Kidney epithelial cell (primary cell): Measurements from ENCODE around the gene CSNK1A1. TPM values are rescaled to one million over a fixed set of nuclear protein-coding genes. Genes with fewer than 3 reads are reported as not detected.

ENCODE experiments used
- DNase-seq: peaks from one replicate; pipeline ENCODE4 v3.0.0-alpha.2; 2010; ENCODE audit warnings: low read depth
- H3K27me3 ChIP-seq: 2 replicates; pipeline ENCODE4 v1.6.0; 2011; ENCODE audit warnings: low read length; ENCODE audit not compliant: control insufficient read depth, insufficient read depth
- H3K36me3 ChIP-seq: 2 replicates; pipeline ENCODE4 v1.5.1; 2011; ENCODE audit warnings: low read length; ENCODE audit not compliant: control insufficient read depth, insufficient read depth
- H3K4me3 ChIP-seq: 2 replicates; pipeline ENCODE4 v1.5.1; 2011; ENCODE audit warnings: low read depth, mild to moderate bottlenecking, control low read depth, low read length
- CTCF ChIP-seq: IDR thresholded peaks from 2 replicates; pipeline ENCODE4 v1.5.1; 2011; ENCODE audit warnings: mild to moderate bottlenecking, moderate library complexity, low read length, control low read depth, inconsistent platforms; ENCODE audit not compliant: insufficient read depth, poor library complexity, severe bottlenecking
- total RNA-seq: library from RNA; depleted of rRNA; stranded (reverse); fragments of >200 nt; gene quantifications from 2 replicates; pipeline ENCODE4 v1.2.3, GENCODE V29; 2015

The CSNK1A1 gene
- total RNA-seq, 1 donor from 2014 or later: 270 TPM

GRCh38 chr5:149585910-149586309 is 34.7 kb upstream of the CSNK1A1 start:
- no peak for DNase-seq
- TF ChIP-seq CTCF: no peak
- no peak overlapping the region for H3K4me3 ChIP-seq
- no peaks in the 10 kb centered on the region for H3K27me3 ChIP-seq
- H3K36me3 ChIP-seq: no peaks in the 10 kb centered on the region

DNA sequence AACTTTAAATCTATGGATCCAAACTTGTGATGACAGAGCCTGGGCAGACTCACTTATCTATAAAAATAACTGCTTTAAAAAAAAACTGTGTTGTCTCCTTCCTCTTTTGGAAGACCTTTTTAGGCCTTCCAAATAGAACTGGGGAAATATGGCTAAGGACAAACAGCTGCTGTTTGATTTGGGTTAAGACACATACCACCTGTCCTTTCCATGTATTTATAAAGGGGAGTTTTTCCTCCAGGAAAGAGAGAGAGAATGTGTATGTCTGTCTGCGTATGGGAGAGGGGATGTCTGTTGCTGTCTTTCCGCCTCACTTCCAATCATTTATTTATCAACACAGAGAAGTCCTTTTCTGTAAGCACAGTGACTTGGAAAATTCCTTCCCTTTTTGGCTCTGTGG is 32.9 kb upstream of the CSNK1A1 start:
- no peaks in the 10 kb centered on the region for H3K27me3 ChIP-seq
- no peaks in the 10 kb centered on the region for H3K36me3 ChIP-seq
- no peak overlapping the region for H3K4me3 ChIP-seq
- no peak for DNase-seq
- TF ChIP-seq CTCF: no peak

GRCh38 chr5:149583394-149583793 is 32.2 kb upstream of the CSNK1A1 start:
- no peak for TF ChIP-seq CTCF
- Histone ChIP-seq H3K36me3 (no peaks in the 10 kb centered on the region), H3K27me3 (no peaks in the 10 kb centered on the region), H3K4me3 (no peak overlapping the region)
- DNase-seq: no peak

GRCh38 chr5:149581931-149582768 is 30.9 kb upstream of the CSNK1A1 start:
- no peak for TF ChIP-seq CTCF
- DNase-seq: no peak
- Histone ChIP-seq H3K4me3 (peak overlapping the region; percentile 41), H3K36me3 (no peaks in the 10 kb centered on the region), H3K27me3 (no peaks in the 10 kb centered on the region)

DNA sequence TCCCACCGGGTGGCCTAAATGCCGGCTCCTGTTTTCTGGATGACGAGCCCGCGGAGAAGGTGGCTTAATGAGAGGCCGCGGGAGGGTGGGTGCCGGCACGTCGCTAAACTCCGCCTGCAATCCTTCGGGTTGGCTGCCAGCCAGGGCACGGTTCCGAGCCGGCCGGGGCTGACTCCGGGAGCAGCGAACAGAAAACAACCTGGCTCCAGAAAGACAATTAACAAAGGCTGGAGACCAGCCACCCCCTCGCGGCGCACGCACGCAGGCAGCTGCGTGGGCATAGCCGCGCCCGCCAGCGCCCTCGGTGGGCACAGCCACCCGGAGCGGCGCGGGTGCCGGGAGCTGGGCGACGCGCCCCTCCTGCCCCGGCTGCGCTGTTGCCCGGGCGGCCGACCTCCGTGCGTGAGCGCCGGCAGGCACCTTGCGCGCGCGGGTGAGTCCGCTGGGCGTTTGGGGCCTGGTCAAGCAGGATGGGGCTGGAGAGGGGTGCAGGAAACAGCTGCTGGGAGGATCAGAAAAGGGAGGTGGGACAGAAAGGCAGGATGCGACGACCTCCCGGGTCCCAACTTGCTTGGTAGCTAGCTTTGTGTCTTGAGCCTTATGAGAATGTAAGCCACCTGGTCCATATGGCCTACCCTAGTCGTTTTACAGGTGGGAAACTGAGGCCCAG is 30.1 kb upstream of the CSNK1A1 start, which contains the start of gene ARHGEF37:
Gene ARHGEF37 (plus strand): TSS at position 307 of the 670 bp plus-strand sequence. CDS start 16,272 bp downstream, outside the sequence.
- Histone ChIP-seq H3K36me3 (no peaks in the 10 kb centered on the region), H3K27me3 (no peaks in the 10 kb centered on the region), H3K4me3 (peak within 1 kb of the TSS; percentile 41)
- no peak for DNase-seq
- no peak for TF ChIP-seq CTCF

DNA sequence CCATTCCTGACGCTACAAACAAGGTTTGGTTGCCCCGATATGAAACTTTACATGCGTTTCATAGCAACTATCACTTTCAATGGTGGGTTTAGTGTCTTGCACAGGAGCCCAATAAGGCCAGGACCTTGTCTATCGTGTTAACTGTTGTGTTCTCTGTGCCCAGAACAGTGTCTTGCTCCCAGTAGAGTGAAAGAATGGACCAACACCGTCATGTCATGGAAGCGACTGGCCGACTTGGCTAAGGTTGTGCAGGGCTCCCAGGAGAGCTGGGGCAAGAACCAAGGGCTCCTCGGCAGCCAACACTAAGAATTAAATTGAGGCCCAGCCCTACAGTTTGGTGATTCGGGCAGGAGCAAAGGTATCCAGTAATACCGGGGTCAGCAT is 29.6 kb upstream of the CSNK1A1 start:
- DNase-seq: no peak
- Histone ChIP-seq H3K4me3 (peak overlapping the region; percentile 41), H3K27me3 (no peaks in the 10 kb centered on the region), H3K36me3 (no peaks in the 10 kb centered on the region)
- TF ChIP-seq CTCF: no peak
